SK-N-SH (cell line): ENCODE data around the gene CRPPA. TPM values are rescaled to one million over a fixed set of nuclear protein-coding genes. Genes with fewer than 3 reads are reported as not detected.

Source experiments
- CTCF ChIA-PET: fragments of 300-600, 350-600 bp; formaldehyde crosslinking; extraction: SDS; loops from one replicate; lab custom pipeline; 2021; lab: Yijun Ruan, JAX
- POLR2A ChIA-PET: fragments of 350-600 bp; sonication (Branson Sonifier 250); formaldehyde crosslinking; extraction: SDS; loops from one replicate; lab custom pipeline; 2020; ENCODE audit warnings: antibody characterized with exemption, inconsistent platforms; lab: Yijun Ruan, JAX
- DNase-seq: peaks from one replicate; pipeline ENCODE4 v3.0.0; 2012
- H2AFZ ChIP-seq: fragments of 200-600 bp; sonication (generic); 2 replicates; pipeline ENCODE4 v1.8.1; 2016; ENCODE audit warnings: antibody characterized with exemption, mild to moderate bottlenecking, low read depth
- H3F3A ChIP-seq: fragments of 200-600 bp; sonication (generic); replicated peaks from 2 replicates; pipeline ENCODE3; 2016; ENCODE audit warnings: antibody characterized with exemption, mild to moderate bottlenecking; ENCODE audit not compliant: insufficient read depth
- H3K27ac ChIP-seq, 2 experiments: fragments of 200-500 bp in 1 of 2; fragments of 200-600 bp in 1 of 2; sonication (Bioruptor generic) in 1 of 2; sonication (generic), shearing (Covaris generic) in 1 of 2; 2 replicates each; pipeline versions ENCODE4 v1.5.1 to v1.6.1; 2014 to 2016; ENCODE audit warnings: low read depth in 2 of 2, inconsistent platforms in 1 of 2, low read length in 1 of 2, mild to moderate bottlenecking in 1 of 2, mixed read lengths in 1 of 2
- H3K27me3 ChIP-seq: fragments of 200-600 bp; sonication (generic), shearing (Covaris generic); 2 replicates; pipeline ENCODE4 v1.6.1; 2016; ENCODE audit warnings: mixed run types; ENCODE audit not compliant: insufficient read depth
- H3K36me3 ChIP-seq, 2 experiments: fragments of 200-500 bp in 1 of 2; fragments of 200-600 bp in 1 of 2; sonication (Bioruptor generic) in 1 of 2; sonication (generic) in 1 of 2; replicated peaks in 1 of 2; 2 replicates each; pipeline versions ENCODE3 to v1.5.1; 2014 to 2016; ENCODE audit warnings: low read length in 1 of 2, mild to moderate bottlenecking in 1 of 2; ENCODE audit not compliant: insufficient read depth in 2 of 2, control insufficient read depth in 1 of 2
- H3K4me1 ChIP-seq, 2 experiments: fragments of 200-500 bp in 1 of 2; fragments of 200-600 bp in 1 of 2; sonication (Bioruptor generic) in 1 of 2; sonication (generic), shearing (Covaris generic) in 1 of 2; 2 replicates each; pipeline versions ENCODE4 v1.5.1 to v1.6.1; 2014 to 2016; ENCODE audit warnings: low read depth in 1 of 2, low read length in 1 of 2, mixed run types in 1 of 2; ENCODE audit not compliant: insufficient read depth in 2 of 2, control insufficient read depth in 1 of 2
- H3K4me2 ChIP-seq: fragments of 200-600 bp; sonication (generic), shearing (Covaris generic); 2 replicates; pipeline ENCODE4 v1.6.1; 2017; ENCODE audit warnings: mixed run types
- H3K4me3 ChIP-seq, 2 experiments: fragments of 200-500 bp in 1 of 2; fragments of 200-600 bp in 1 of 2; sonication (Bioruptor generic) in 1 of 2; sonication (generic), shearing (Covaris generic) in 1 of 2; 2 replicates each; pipeline versions ENCODE4 v1.5.1 to v1.8.1; 2014 to 2016; ENCODE audit warnings: low read depth in 2 of 2, inconsistent platforms in 1 of 2, low read length in 1 of 2, mild to moderate bottlenecking in 1 of 2, mixed read lengths in 1 of 2, moderate library complexity in 1 of 2
- H3K79me2 ChIP-seq: fragments of 200-600 bp; sonication (generic); 2 replicates; pipeline ENCODE4 v1.8.1; 2017; ENCODE audit warnings: mild to moderate bottlenecking; ENCODE audit not compliant: insufficient read depth
- H3K9ac ChIP-seq: fragments of 200-600 bp; sonication (generic); 2 replicates; pipeline ENCODE4 v1.6.1; 2017; ENCODE audit warnings: mixed run types
- H3K9me2 ChIP-seq: fragments of 200-600 bp; sonication (generic); 2 replicates; pipeline ENCODE4 v1.6.1; 2017; ENCODE audit warnings: mixed run types
- H3K9me3 ChIP-seq: fragments of 200-600 bp; sonication (generic); 2 replicates; pipeline ENCODE4 v1.6.1; 2017; ENCODE audit warnings: mixed run types, mild to moderate bottlenecking, moderate library complexity
- H4K20me1 ChIP-seq: fragments of 200-600 bp; sonication (generic); 2 replicates; pipeline ENCODE4 v1.6.1; 2017; ENCODE audit warnings: mild to moderate bottlenecking, mixed run types; ENCODE audit not compliant: insufficient read depth
- CHD2 ChIP-seq: fragments of 150-350 bp; IDR thresholded peaks from 2 replicates; pipeline ENCODE4 v1.6.1; 2018; ENCODE audit warnings: low read length; ENCODE audit not compliant: partially characterized antibody
- FOXJ3 ChIP-seq: sonication (generic); formaldehyde crosslinking; IDR thresholded peaks from 2 replicates; pipeline ENCODE4 v1.5.1; 2020; ENCODE audit warnings: mild to moderate bottlenecking, missing genetic modification reagents
- GATA2 ChIP-seq: sonication (generic); formaldehyde crosslinking; IDR thresholded peaks from 2 replicates; pipeline ENCODE4 v1.5.0; 2020; ENCODE audit warnings: mild to moderate bottlenecking, missing genetic modification reagents
- JUND ChIP-seq: IDR thresholded peaks from 2 replicates; pipeline ENCODE4 v1.4.0; 2012
- MEF2A ChIP-seq: IDR thresholded peaks from 2 replicates; pipeline ENCODE4 v1.4.0; 2012; ENCODE audit warnings: low read depth, borderline replicate concordance
- MXI1 ChIP-seq: IDR thresholded peaks from 2 replicates; pipeline ENCODE4 v1.6.1; 2012; ENCODE audit warnings: mild to moderate bottlenecking, low read depth, low read length, improper control_type of control experiment
- NRF1 ChIP-seq: IDR thresholded peaks from 2 replicates; pipeline ENCODE4 v1.6.1; 2012; ENCODE audit warnings: low read depth, mild to moderate bottlenecking, low read length
- RAD21 ChIP-seq: IDR thresholded peaks from 2 replicates; pipeline ENCODE4 v1.6.1; 2012; ENCODE audit warnings: mild to moderate bottlenecking, low read length
- SIN3A ChIP-seq: IDR thresholded peaks from 2 replicates; pipeline ENCODE4 v1.6.1; 2012; ENCODE audit warnings: low read depth, mild to moderate bottlenecking, low read length, moderate library complexity, borderline replicate concordance
- SMC3 ChIP-seq: IDR thresholded peaks from 2 replicates; pipeline ENCODE4 v1.6.1; 2012; ENCODE audit warnings: low read depth, low read length, improper control_type of control experiment
- TCF12 ChIP-seq: IDR thresholded peaks from 2 replicates; pipeline ENCODE4 v1.4.0; 2012
- WGBS: methylation state at CpG from one replicate; pipeline ENCODE4 v1.1.6; 2017; ENCODE audit warnings: low lambda C conversion rate; 5-methylcytosine and 5-hydroxymethylcytosine counted together
- polyA plus RNA-seq, 3 experiments: library from polyadenylated mRNA; depleted of rRNA; stranded (reverse); fragments of >200 nt; gene quantifications; 2 replicates each; pipeline ENCODE4 v1.2.3, GENCODE V29; 2012
- TF ChIP-seq, protein P1 (sequence below): IDR thresholded peaks from 2 replicates; pipeline ENCODE4 v1.4.0; 2012; ENCODE audit warnings: low read depth, borderline replicate concordance
- TF ChIP-seq, protein P2 (sequence below): IDR thresholded peaks from 2 replicates; pipeline ENCODE4 v1.6.1; 2012; ENCODE audit warnings: mild to moderate bottlenecking, low read depth, low read length, moderate library complexity
- TF ChIP-seq, protein P3 (sequence below): IDR thresholded peaks from 2 replicates; pipeline ENCODE4 v1.4.0; 2012; ENCODE audit warnings: low read depth, borderline replicate concordance
- TF ChIP-seq, protein P4 (sequence below): fragments of 150-350 bp; IDR thresholded peaks from 2 replicates; pipeline ENCODE4 v1.6.1; 2017; ENCODE audit warnings: antibody characterized with exemption, low read length, low read depth, borderline replicate concordance

The CRPPA gene
- polyA plus RNA-seq, 1 of the 3 experiments (the other 2 are of a cell fraction), result 0.15 TPM

DNA sequence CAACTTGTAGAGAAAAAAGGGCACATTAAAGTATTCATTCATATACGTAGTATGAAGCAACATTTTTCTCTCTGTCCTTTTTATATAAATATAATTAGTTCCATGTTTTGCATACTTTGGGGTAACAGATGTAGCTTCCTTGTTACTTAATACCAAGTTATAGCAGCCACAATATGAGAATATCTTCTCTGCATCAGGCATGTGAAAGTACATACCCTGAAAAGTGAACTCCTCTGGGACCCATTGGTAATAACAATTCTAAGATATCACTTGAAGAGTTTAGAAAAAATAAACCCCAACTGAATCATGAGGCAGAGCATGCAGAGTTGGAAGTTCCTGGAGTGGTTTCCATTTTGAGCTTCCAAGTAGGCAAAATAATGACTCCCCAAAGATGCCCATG is 2.4 kb upstream of the CRPPA start:
- CTCF ChIA-PET, result interaction anchor here (0.7 to 6.2 kb wide), 3 partner anchors 9 to 141 kb away, joined by 3 to 56 read pairs (median 5); no protein-coding TSS in a partner anchor

More for the DNA sequence above, 2.4 kb upstream of the CRPPA start:
- 68% methylated on average over 1 of the region's 1 CpG for WGBS
- Histone ChIP-seq H3K27ac (no peak overlapping the region), H3F3A (no peaks in the 10 kb centered on the region), H3K4me1 (peaks cover 0 to 15% of the 10 kb centered on the region in 2 experiments; a peak in 2 of 4 replicates), H3K4me3 (no peak overlapping the region), H4K20me1 (no peaks in the 10 kb centered on the region), H3K9ac (no peak overlapping the region), H3K9me3 (no peaks in the 10 kb centered on the region), H3K27me3 (no peaks in the 10 kb centered on the region), H2AFZ (no peak overlapping the region), H3K9me2 (no peaks in the 10 kb centered on the region), H3K4me2 (no peak overlapping the region), H3K36me3 (no peaks in the 10 kb centered on the region), H3K79me2 (no peaks in the 10 kb centered on the region)
- DNase-seq, result no peak
- POLR2A ChIA-PET, result no interaction called here
- TF ChIP-seq GATA2 (CRISPR knock-in tag) (no peak), TCF12 (no peak), MXI1 (no peak), NRF1 (no peak), SMC3 (no peak), SIN3A (no peak), RAD21 (no peak), CHD2 (no peak), MEF2A (no peak), JUND (no peak), FOXJ3 (CRISPR knock-in tag) (no peak)
- TF ChIP-seq, protein P1, sequence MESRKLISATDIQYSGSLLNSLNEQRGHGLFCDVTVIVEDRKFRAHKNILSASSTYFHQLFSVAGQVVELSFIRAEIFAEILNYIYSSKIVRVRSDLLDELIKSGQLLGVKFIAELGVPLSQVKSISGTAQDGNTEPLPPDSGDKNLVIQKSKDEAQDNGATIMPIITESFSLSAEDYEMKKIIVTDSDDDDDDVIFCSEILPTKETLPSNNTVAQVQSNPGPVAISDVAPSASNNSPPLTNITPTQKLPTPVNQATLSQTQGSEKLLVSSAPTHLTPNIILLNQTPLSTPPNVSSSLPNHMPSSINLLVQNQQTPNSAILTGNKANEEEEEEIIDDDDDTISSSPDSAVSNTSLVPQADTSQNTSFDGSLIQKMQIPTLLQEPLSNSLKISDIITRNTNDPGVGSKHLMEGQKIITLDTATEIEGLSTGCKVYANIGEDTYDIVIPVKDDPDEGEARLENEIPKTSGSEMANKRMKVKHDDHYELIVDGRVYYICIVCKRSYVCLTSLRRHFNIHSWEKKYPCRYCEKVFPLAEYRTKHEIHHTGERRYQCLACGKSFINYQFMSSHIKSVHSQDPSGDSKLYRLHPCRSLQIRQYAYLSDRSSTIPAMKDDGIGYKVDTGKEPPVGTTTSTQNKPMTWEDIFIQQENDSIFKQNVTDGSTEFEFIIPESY, result no peak
- TF ChIP-seq, protein P2, sequence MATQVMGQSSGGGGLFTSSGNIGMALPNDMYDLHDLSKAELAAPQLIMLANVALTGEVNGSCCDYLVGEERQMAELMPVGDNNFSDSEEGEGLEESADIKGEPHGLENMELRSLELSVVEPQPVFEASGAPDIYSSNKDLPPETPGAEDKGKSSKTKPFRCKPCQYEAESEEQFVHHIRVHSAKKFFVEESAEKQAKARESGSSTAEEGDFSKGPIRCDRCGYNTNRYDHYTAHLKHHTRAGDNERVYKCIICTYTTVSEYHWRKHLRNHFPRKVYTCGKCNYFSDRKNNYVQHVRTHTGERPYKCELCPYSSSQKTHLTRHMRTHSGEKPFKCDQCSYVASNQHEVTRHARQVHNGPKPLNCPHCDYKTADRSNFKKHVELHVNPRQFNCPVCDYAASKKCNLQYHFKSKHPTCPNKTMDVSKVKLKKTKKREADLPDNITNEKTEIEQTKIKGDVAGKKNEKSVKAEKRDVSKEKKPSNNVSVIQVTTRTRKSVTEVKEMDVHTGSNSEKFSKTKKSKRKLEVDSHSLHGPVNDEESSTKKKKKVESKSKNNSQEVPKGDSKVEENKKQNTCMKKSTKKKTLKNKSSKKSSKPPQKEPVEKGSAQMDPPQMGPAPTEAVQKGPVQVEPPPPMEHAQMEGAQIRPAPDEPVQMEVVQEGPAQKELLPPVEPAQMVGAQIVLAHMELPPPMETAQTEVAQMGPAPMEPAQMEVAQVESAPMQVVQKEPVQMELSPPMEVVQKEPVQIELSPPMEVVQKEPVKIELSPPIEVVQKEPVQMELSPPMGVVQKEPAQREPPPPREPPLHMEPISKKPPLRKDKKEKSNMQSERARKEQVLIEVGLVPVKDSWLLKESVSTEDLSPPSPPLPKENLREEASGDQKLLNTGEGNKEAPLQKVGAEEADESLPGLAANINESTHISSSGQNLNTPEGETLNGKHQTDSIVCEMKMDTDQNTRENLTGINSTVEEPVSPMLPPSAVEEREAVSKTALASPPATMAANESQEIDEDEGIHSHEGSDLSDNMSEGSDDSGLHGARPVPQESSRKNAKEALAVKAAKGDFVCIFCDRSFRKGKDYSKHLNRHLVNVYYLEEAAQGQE, result no peak
- TF ChIP-seq, protein P3, sequence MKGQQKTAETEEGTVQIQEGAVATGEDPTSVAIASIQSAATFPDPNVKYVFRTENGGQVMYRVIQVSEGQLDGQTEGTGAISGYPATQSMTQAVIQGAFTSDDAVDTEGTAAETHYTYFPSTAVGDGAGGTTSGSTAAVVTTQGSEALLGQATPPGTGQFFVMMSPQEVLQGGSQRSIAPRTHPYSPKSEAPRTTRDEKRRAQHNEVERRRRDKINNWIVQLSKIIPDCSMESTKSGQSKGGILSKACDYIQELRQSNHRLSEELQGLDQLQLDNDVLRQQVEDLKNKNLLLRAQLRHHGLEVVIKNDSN, result no peak
- TF ChIP-seq, protein P4, sequence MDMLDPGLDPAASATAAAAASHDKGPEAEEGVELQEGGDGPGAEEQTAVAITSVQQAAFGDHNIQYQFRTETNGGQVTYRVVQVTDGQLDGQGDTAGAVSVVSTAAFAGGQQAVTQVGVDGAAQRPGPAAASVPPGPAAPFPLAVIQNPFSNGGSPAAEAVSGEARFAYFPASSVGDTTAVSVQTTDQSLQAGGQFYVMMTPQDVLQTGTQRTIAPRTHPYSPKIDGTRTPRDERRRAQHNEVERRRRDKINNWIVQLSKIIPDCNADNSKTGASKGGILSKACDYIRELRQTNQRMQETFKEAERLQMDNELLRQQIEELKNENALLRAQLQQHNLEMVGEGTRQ, result no peak
